T-cell (primary cell): ENCODE measurements around the gene FAM217B. TPM values are rescaled to one million over a fixed set of nuclear protein-coding genes. Genes with fewer than 3 reads are reported as not detected.

Source experiments
- ATAC-seq, 4 experiments: fragments of 200-7000 bp in 3 of 4; fragments of 150-1000 bp in 1 of 4; cut with Tn5 transposase; replicated peaks in 1 of 4; 1 replicate in 3 of 4; 2 replicates in 1 of 4; pipeline ENCODE4 v1.10.0; 2021; ENCODE audit warnings: moderate library complexity in 3 of 4, mild to moderate bottlenecking in 2 of 4, moderate number of reproducible peaks in 1 of 4
- CTCF ChIA-PET, 2 donors: fragments of 300-600 bp; sonication (Branson Sonifier 250); formaldehyde crosslinking; loops; one replicate each; lab custom pipeline; 2022; ENCODE audit warnings: antibody characterized with exemption in 2 of 2; lab: Charles Lee
- POLR2A ChIA-PET, 2 donors: fragments of 300-600 bp; sonication (Branson Sonifier 250); formaldehyde crosslinking; loops; one replicate each; lab custom pipeline; 2022; ENCODE audit warnings: antibody characterized with exemption in 2 of 2; lab: Charles Lee
- DNase-seq, 35 experiments: peaks; one replicate each; pipeline versions ENCODE4 v3.0.0 to v3.0.0-alpha.2; 2013 to 2023
- H3K27ac ChIP-seq: one replicate; pipeline ENCODE4 v1.5.1; 2013; ENCODE audit warnings: low read length
- H3K27me3 ChIP-seq, 2 experiments: replicated peaks in 1 of 2; 1 replicate in 1 of 2; 2 replicates in 1 of 2; pipeline versions ENCODE4 v1.6.1 to v1.7.0; 2013; ENCODE audit warnings: low read length in 1 of 2, mixed read lengths in 1 of 2; ENCODE audit not compliant: control insufficient read depth in 2 of 2, insufficient read depth in 2 of 2; ENCODE audit errors: extremely low read depth in 1 of 2
- H3K36me3 ChIP-seq, 2 donors: 1 replicate in 1 of 2; 2 replicates in 1 of 2; pipeline versions ENCODE4 v1.6.1 to v1.7.0; 2013; ENCODE audit warnings: low read length in 1 of 2; ENCODE audit not compliant: control insufficient read depth in 2 of 2, insufficient read depth in 1 of 2; ENCODE audit errors: extremely low read depth in 1 of 2
- H3K4me1 ChIP-seq, 2 experiments: 1 replicate in 1 of 2; 2 replicates in 1 of 2; pipeline versions ENCODE4 v1.6.1 to v1.7.0; 2013; ENCODE audit warnings: low read length in 2 of 2, mixed read lengths in 1 of 2; ENCODE audit not compliant: insufficient read depth in 2 of 2, control insufficient read depth in 1 of 2; ENCODE audit errors: extremely low read depth in 1 of 2
- H3K4me3 ChIP-seq, 2 donors: 1 replicate in 1 of 2; 2 replicates in 1 of 2; pipeline versions ENCODE4 v1.5.1 to v1.7.0; 2013; ENCODE audit warnings: mild to moderate bottlenecking in 2 of 2, low read length in 1 of 2, moderate library complexity in 1 of 2; ENCODE audit not compliant: control insufficient read depth in 1 of 2; ENCODE audit errors: extremely low read depth in 1 of 2
- H3K9me3 ChIP-seq: 2 replicates; pipeline ENCODE4 v1.7.0; 2013
- H3K27ac Mint-ChIP-seq, 2 donors: one replicate each; pipeline ENCODE4 v1.8.0; 2020 to 2021; ENCODE audit warnings: mild to moderate bottlenecking in 2 of 2, mixed read lengths in 2 of 2
- H3K27me3 Mint-ChIP-seq, 2 donors: one replicate each; pipeline ENCODE4 v1.8.0; 2021 to 2022; ENCODE audit warnings: mixed read lengths in 2 of 2
- H3K36me3 Mint-ChIP-seq: one replicate; pipeline ENCODE4 v1.8.0; 2021; ENCODE audit warnings: mixed read lengths
- H3K4me1 Mint-ChIP-seq, 3 donors: one replicate each; pipeline ENCODE4 v1.8.0; 2020 to 2022; ENCODE audit warnings: mixed read lengths in 3 of 3, mild to moderate bottlenecking in 1 of 3
- H3K4me3 Mint-ChIP-seq, 3 donors: one replicate each; pipeline ENCODE4 v1.8.0; 2020 to 2022; ENCODE audit warnings: mild to moderate bottlenecking in 3 of 3, mixed read lengths in 3 of 3, moderate library complexity in 3 of 3
- H3K9me3 Mint-ChIP-seq, 3 donors: one replicate each; pipeline ENCODE4 v1.8.0; 2020 to 2022; ENCODE audit warnings: mixed read lengths in 3 of 3
- WGBS: methylation state at CpG from one replicate; pipeline ENCODE4 v1.1.5; 2013; ENCODE audit warnings: missing lambda C conversion rate; ENCODE audit not compliant: insufficient coverage; 5-methylcytosine and 5-hydroxymethylcytosine counted together
- total RNA-seq, 35 experiments: library from RNA in 6 of 35; stranded (reverse) in 6 of 35; fragments of 120-200 nt in 1 of 35; gene quantifications; one replicate each; pipeline versions ENCODE4 v1.2.1 to v1.2.4 and lab custom pipeline; 2013 to 2026

Gene FAM217B
- total RNA-seq, 5 donors from 2014 or later (not counting 1 experiment from before 2014, with no cell fraction given): 19.3 to 35.6 (median 29.5) TPM

GRCh38 chr20:59985864-59986263, 45.7 kb downstream of the FAM217B start:
- Mint-ChIP-seq H3K36me3 (peaks cover 20% of the 10 kb centered on the region), H3K27ac (no peak overlapping the region), H3K9me3 (no peaks in the 10 kb centered on the region), H3K4me3 (no peak overlapping the region), H3K4me1 (no peaks in the 10 kb centered on the region), H3K27me3 (no peaks in the 10 kb centered on the region)
- H3K9me3 ChIP-seq: no peaks in the 10 kb centered on the region
- no peak overlapping the region for H3K4me3 ChIP-seq
- POLR2A ChIA-PET: interaction anchor here in 1 of 2 donors (0.6 kb wide), 1 partner anchor 433 kb away, joined by 4 read pairs; no protein-coding TSS in a partner anchor
- CTCF ChIA-PET: no interaction called here
- DNase-seq: peak in 1 of 35 experiments; percentile 8
- H3K27ac ChIP-seq: no peak overlapping the region
- ATAC-seq: no peak
- no CpG with 5 or more reads among the region's 3 CpGs for WGBS
- H3K36me3 ChIP-seq: no peaks in the 10 kb centered on the region
- H3K4me1 ChIP-seq: no peaks in the 10 kb centered on the region
- H3K27me3 ChIP-seq: no peaks in the 10 kb centered on the region

GRCh38 chr20:59987135-59987534, 46.9 kb downstream of the FAM217B start:
- Mint-ChIP-seq H3K27me3 (no peaks in the 10 kb centered on the region), H3K4me3 (no peak overlapping the region), H3K9me3 (no peaks in the 10 kb centered on the region), H3K36me3 (peaks cover 18% of the 10 kb centered on the region), H3K4me1 (no peaks in the 10 kb centered on the region), H3K27ac (no peak overlapping the region)
- H3K4me1 ChIP-seq: no peaks in the 10 kb centered on the region
- H3K9me3 ChIP-seq: no peaks in the 10 kb centered on the region
- WGBS: no CpG with 5 or more reads among the region's 7 CpGs
- no peak overlapping the region for H3K4me3 ChIP-seq
- ATAC-seq (no peak), DNase-seq (no peak)
- CTCF ChIA-PET: no interaction called here
- POLR2A ChIA-PET: interaction anchor here in 1 of 2 donors (0.6 kb wide), 1 partner anchor 315 kb away, joined by 4 read pairs; no protein-coding TSS in a partner anchor
- H3K27ac ChIP-seq: no peak overlapping the region
- no peaks in the 10 kb centered on the region for H3K36me3 ChIP-seq
- no peaks in the 10 kb centered on the region for H3K27me3 ChIP-seq

GRCh38 chr20:59988141-59988540, 48.0 kb downstream of the FAM217B start:
- CTCF ChIA-PET: no interaction called here
- ATAC-seq: no peak
- no peaks in the 10 kb centered on the region for H3K9me3 ChIP-seq
- Mint-ChIP-seq H3K4me1 (no peaks in the 10 kb centered on the region), H3K36me3 (peaks cover 20% of the 10 kb centered on the region), H3K9me3 (no peaks in the 10 kb centered on the region), H3K4me3 (no peak overlapping the region), H3K27me3 (no peaks in the 10 kb centered on the region), H3K27ac (no peak overlapping the region)
- no peaks in the 10 kb centered on the region for H3K4me1 ChIP-seq
- H3K36me3 ChIP-seq: no peaks in the 10 kb centered on the region
- POLR2A ChIA-PET: no interaction called here
- 78% methylated on average over 2 of the region's 5 CpGs for WGBS
- H3K4me3 ChIP-seq: no peak overlapping the region
- no peaks in the 10 kb centered on the region for H3K27me3 ChIP-seq
- H3K27ac ChIP-seq: no peak overlapping the region
- no peak for DNase-seq

GRCh38 chr20:59992526-59993084, 52.4 kb downstream of the FAM217B start:
- ChIA-PET POLR2A (no interaction called here), CTCF (interaction anchor here in 1 of 2 donors (1.2 to 1.7 kb wide), 2 partner anchors 9 to 65 kb away, joined by 3 read pairs; no protein-coding TSS in a partner anchor)
- DNase-seq (no peak), ATAC-seq (no peak)
- H3K4me1 Mint-ChIP-seq: peaks cover 0 to 5% (median 2%) of the 10 kb centered on the region in 3 donors
- Histone ChIP-seq H3K4me3 (no peak overlapping the region), H3K27ac (no peak overlapping the region), H3K27me3 (peaks cover 0 to 6% of the 10 kb centered on the region in 2 experiments), H3K4me1 (no peaks in the 10 kb centered on the region), H3K36me3 (no peaks in the 10 kb centered on the region), H3K9me3 (no peaks in the 10 kb centered on the region)
- no peaks in the 10 kb centered on the region for H3K9me3 Mint-ChIP-seq
- H3K36me3 Mint-ChIP-seq: peaks cover 35% of the 10 kb centered on the region
- H3K4me3 Mint-ChIP-seq: no peak overlapping the region
- no peak overlapping the region for H3K27ac Mint-ChIP-seq
- 100% methylated on average over 1 of the region's 4 CpGs for WGBS
- peaks cover 6 to 11% of the 10 kb centered on the region in 2 donors for H3K27me3 Mint-ChIP-seq

- H3K4me3 Mint-ChIP-seq: no peak overlapping the region
- ChIA-PET CTCF (interaction anchor here in 1 of 2 donors (1.7 kb wide), 1 partner anchor 64 kb away, joined by 3 read pairs; no protein-coding TSS in a partner anchor), POLR2A (no interaction called here)
- H3K27me3 Mint-ChIP-seq: peaks cover 6 to 11% of the 10 kb centered on the region in 2 donors
- H3K4me1 Mint-ChIP-seq: peaks cover 0 to 5% (median 2%) of the 10 kb centered on the region in 3 donors
- no peak for DNase-seq
- H3K27ac Mint-ChIP-seq: no peak overlapping the region
- Histone ChIP-seq H3K4me3 (no peak overlapping the region), H3K9me3 (no peaks in the 10 kb centered on the region), H3K27me3 (peaks cover 0 to 6% of the 10 kb centered on the region in 2 experiments), H3K36me3 (no peaks in the 10 kb centered on the region), H3K27ac (no peak overlapping the region), H3K4me1 (no peaks in the 10 kb centered on the region)
- H3K9me3 Mint-ChIP-seq: no peaks in the 10 kb centered on the region
- WGBS: 44% methylated on average over 13 of the region's 18 CpGs
- ATAC-seq: no peak
- peaks cover 37% of the 10 kb centered on the region for H3K36me3 Mint-ChIP-seq
Observed at GRCh38 chr20:59993736-59994430, 53.7 kb downstream of the FAM217B start.

- CTCF ChIA-PET: no interaction called here
- POLR2A ChIA-PET: no interaction called here
- H3K27ac ChIP-seq: no peak overlapping the region
- no peaks in the 10 kb centered on the region for H3K36me3 ChIP-seq
- Mint-ChIP-seq H3K27ac (no peak overlapping the region), H3K4me3 (no peak overlapping the region), H3K36me3 (peaks cover 36% of the 10 kb centered on the region), H3K9me3 (no peaks in the 10 kb centered on the region), H3K4me1 (peaks cover 0 to 5% (median 2%) of the 10 kb centered on the region in 3 donors), H3K27me3 (peaks cover 6 to 11% of the 10 kb centered on the region in 2 donors)
- H3K4me1 ChIP-seq: no peaks in the 10 kb centered on the region
- DNase-seq (no peak), ATAC-seq (no peak)
- no peaks in the 10 kb centered on the region for H3K9me3 ChIP-seq
- WGBS: 88% methylated on average over 4 of the region's 5 CpGs
- peaks cover 0 to 6% of the 10 kb centered on the region in 2 experiments for H3K27me3 ChIP-seq
- H3K4me3 ChIP-seq: no peak overlapping the region
Observed at GRCh38 chr20:59994697-59995122, 54.5 kb downstream of the FAM217B start.
